ENCODE measurements around the gene CA5A.

The CA5A gene

DNA sequence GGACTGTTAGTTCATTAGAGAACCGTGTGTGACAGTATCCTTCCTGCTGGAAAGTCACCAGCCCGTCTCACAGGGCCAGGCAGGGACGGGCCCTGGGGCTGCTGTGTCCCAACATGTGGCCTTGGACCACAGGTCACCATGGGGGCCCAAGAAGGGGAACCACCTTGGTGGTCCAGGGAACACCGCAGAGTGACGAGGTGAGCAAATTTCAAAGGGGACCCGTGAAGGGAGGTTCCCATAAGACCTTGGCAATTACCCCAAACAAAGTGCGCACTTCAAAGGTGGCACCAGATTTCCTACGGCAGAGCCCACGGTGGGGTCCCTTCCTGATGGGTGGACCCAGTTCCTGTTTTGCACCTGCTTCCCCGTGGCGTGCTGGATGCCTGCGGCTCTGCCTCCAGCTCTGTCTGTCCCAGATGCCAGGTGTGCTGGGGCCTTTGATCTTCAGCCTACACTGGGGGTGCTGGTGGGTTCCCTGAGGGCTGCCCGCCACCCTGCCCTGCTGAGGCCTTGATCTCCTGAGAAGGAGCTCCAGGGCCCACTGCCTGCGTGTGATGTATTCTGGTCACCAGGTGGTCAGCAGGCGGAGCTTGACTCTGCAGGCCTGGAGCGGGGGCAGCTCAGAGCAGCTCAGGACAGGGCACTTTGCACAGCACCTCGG, 94.0 kb downstream of the CA5A start:
- H3K79me1 ChIP-seq (ENCODE audit: low read length): peaks cover 2% of the 10 kb centered on the region
- no peak overlapping the region for H2BK120ac ChIP-seq (ENCODE audit: insufficient read depth, low read length, poor library complexity)
- peaks cover 93% of the 10 kb centered on the region in 2 experiments for H3K36me3 ChIP-seq (ENCODE audit: control insufficient read depth in 1 of 2, insufficient read depth in 2 of 2, low read length in 2 of 2)
- no peak overlapping the region for H3K23ac ChIP-seq (ENCODE audit: low read length)
- H3K4me1 ChIP-seq (ENCODE audit: control insufficient read depth in 1 of 2, insufficient read depth in 2 of 2, low read length in 2 of 2): peaks cover 6 to 18% of the 10 kb centered on the region in 2 experiments
- no peak overlapping the region for H3K27ac ChIP-seq (ENCODE audit: low read depth, low read length)
- H3K79me2 ChIP-seq (ENCODE audit: control insufficient read depth, insufficient read depth, low read length, poor library complexity): peaks cover 7% of the 10 kb centered on the region
- DNase-seq: no peak
- no peaks in the 10 kb centered on the region for H3K27me3 ChIP-seq (ENCODE audit: insufficient read depth, low read length)
- H3K18ac ChIP-seq (ENCODE audit: low read length): peak overlapping the region; percentile 31
- no peak overlapping the region for H3K4me2 ChIP-seq (ENCODE audit: low read length)
- WGBS (ENCODE audit: extremely low coverage, insufficient coverage, insufficient read length): no CpG with 5 or more reads among the region's 17 CpGs
- no peak overlapping the region for H4K91ac ChIP-seq (ENCODE audit: low read depth, low read length)
- no peak overlapping the region for H4K12ac ChIP-seq (ENCODE audit: low read depth, low read length)
- no peak overlapping the region for H3K9ac ChIP-seq (ENCODE audit: low read length)
- H2AK5ac ChIP-seq (ENCODE audit: low read length): no peak overlapping the region
- no peak overlapping the region for H4K8ac ChIP-seq (ENCODE audit: low read depth, low read length)
- no peak overlapping the region for H3K4me3 ChIP-seq (ENCODE audit: low read depth, low read length)
- H2BK5ac ChIP-seq (ENCODE audit: low read depth, low read length, poor library complexity): no peak overlapping the region
- no peak overlapping the region for H3K14ac ChIP-seq (ENCODE audit: low read length)
- H2BK12ac ChIP-seq (ENCODE audit: low read length): no peak overlapping the region
- H3K4ac ChIP-seq (ENCODE audit: low read depth, low read length): no peak overlapping the region
- H2AFZ ChIP-seq (ENCODE audit: insufficient read depth, low read length, poor library complexity): no peak overlapping the region
- H3K9me3 ChIP-seq (ENCODE audit: insufficient read depth, low read depth, low read length): peaks cover 1% of the 10 kb centered on the region

DNA sequence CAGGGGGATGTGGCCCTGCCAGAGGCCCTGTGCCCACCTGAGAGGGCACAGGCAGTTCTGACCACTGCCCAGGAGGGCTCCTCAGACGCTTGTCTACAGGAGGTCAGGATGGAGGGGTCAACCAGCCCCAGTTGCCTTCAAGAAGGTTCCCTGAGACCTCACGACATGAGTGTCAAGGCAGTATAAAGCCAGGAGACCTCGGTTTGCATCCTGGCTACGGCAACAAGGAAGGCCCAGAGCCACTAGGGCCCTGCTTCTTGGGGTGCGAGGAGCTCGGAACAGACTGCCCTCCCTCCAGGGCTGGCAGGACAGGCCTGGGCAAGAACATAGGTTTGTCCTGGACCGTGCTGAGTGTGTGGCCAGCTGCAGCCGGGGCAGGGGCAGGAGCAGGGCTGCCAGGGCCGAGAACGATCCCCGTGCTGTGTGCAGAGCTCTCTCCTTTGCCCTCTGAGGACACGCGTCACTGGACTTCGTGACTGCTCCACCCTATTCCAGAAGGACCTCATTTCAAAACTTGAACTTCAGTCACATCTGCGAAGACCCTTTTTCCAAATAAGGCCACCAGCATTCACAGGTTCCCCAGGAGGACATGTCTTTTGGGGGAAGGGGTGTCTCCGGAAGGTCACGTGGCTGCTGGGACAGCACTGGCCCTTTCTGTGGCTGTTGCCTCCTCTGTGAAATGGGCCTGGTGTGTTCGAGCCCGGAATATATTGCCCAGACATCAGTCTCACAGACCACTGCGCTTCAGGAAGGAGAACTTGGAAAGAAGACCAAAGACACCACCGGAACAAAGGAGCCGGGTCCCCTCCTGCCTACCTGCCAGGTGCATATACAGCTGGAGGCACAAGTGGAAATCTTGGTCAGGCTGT, 94.8 kb downstream of the CA5A start:
- Histone ChIP-seq H3K9me3 (ENCODE audit: insufficient read depth, low read depth, low read length) (peaks cover 1% of the 10 kb centered on the region), H3K79me2 (ENCODE audit: control insufficient read depth, insufficient read depth, low read length, poor library complexity) (peaks cover 2% of the 10 kb centered on the region), H4K8ac (ENCODE audit: low read depth, low read length) (no peak overlapping the region), H3K79me1 (ENCODE audit: low read length) (peaks cover 2% of the 10 kb centered on the region), H3K9ac (ENCODE audit: low read length) (no peak overlapping the region), H3K18ac (ENCODE audit: low read length) (peak overlapping the region; percentile 8), H2AK5ac (ENCODE audit: low read length) (no peak overlapping the region), H2BK12ac (ENCODE audit: low read length) (no peak overlapping the region), H2BK120ac (ENCODE audit: insufficient read depth, low read length, poor library complexity) (no peak overlapping the region), H3K4me3 (ENCODE audit: low read depth, low read length) (no peak overlapping the region), H2AFZ (ENCODE audit: insufficient read depth, low read length, poor library complexity) (no peak overlapping the region), H3K4me2 (ENCODE audit: low read length) (no peak overlapping the region), H3K4ac (ENCODE audit: low read depth, low read length) (no peak overlapping the region), H3K27ac (ENCODE audit: low read depth, low read length) (no peak overlapping the region), H4K91ac (ENCODE audit: low read depth, low read length) (no peak overlapping the region), H3K4me1 (ENCODE audit: control insufficient read depth in 1 of 2, insufficient read depth in 2 of 2, low read length in 2 of 2) (peaks cover 6 to 18% of the 10 kb centered on the region in 2 experiments), H3K36me3 (ENCODE audit: control insufficient read depth in 1 of 2, insufficient read depth in 2 of 2, low read length in 2 of 2) (peaks cover 93% of the 10 kb centered on the region in 2 experiments), H4K12ac (ENCODE audit: low read depth, low read length) (no peak overlapping the region), H3K27me3 (ENCODE audit: insufficient read depth, low read length) (no peaks in the 10 kb centered on the region), H3K14ac (ENCODE audit: low read length) (no peak overlapping the region), H2BK5ac (ENCODE audit: low read depth, low read length, poor library complexity) (no peak overlapping the region), H3K23ac (ENCODE audit: low read length) (no peak overlapping the region)
- DNase-seq: no peak
- no CpG with 5 or more reads among the region's 22 CpGs for WGBS (ENCODE audit: extremely low coverage, insufficient coverage, insufficient read length)

DNA sequence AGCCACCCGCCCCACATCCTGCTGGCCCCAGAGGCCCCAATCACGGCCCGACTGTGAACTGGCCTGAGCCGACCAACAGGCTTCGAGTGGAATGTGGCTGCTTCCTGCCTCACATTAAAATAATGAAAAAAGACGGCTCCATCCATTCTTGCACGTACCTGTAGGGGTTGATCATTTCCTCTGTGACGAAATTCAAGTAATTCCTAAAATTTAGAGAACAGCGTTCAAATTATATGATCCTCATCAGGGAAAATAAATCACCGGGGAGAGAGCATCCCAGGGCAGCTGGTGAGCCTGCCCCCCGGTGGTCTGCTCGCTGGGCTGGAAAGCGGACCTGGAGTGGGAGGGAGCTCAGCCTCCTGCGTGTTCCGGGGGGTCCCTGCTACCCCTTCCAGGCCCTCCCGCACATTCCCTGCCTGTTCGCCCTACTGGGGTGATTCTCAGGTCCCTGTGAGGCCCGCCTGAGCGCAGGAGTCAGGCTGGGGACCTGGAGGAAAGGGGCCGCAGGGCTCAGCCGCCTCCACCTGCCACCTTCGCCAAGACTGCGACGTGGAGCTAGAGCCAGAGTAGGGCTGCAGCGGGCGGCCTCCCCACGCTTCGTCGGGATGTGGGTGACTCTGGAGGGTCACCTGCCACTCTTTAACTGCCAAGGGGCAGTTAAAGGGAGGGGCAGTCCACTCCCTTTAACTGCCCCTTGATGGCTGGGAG, 95.9 kb downstream of the CA5A start:
- no peak overlapping the region for H2BK120ac ChIP-seq (ENCODE audit: insufficient read depth, low read length, poor library complexity)
- peaks cover 1% of the 10 kb centered on the region for H3K9me3 ChIP-seq (ENCODE audit: insufficient read depth, low read depth, low read length)
- H3K14ac ChIP-seq (ENCODE audit: low read length): no peak overlapping the region
- no peak overlapping the region for H4K12ac ChIP-seq (ENCODE audit: low read depth, low read length)
- no CpG with 5 or more reads among the region's 29 CpGs for WGBS (ENCODE audit: extremely low coverage, insufficient coverage, insufficient read length)
- no peak overlapping the region for H2AFZ ChIP-seq (ENCODE audit: insufficient read depth, low read length, poor library complexity)
- no peaks in the 10 kb centered on the region for H3K27me3 ChIP-seq (ENCODE audit: insufficient read depth, low read length)
- peak overlapping the region; percentile 41 for H3K18ac ChIP-seq (ENCODE audit: low read length)
- no peak overlapping the region for H3K4me2 ChIP-seq (ENCODE audit: low read length)
- H2BK12ac ChIP-seq (ENCODE audit: low read length): no peak overlapping the region
- H3K4me1 ChIP-seq (ENCODE audit: control insufficient read depth in 1 of 2, insufficient read depth in 2 of 2, low read length in 2 of 2): peaks cover 6 to 18% of the 10 kb centered on the region in 2 experiments
- peaks cover 2% of the 10 kb centered on the region for H3K79me1 ChIP-seq (ENCODE audit: low read length)
- no peak overlapping the region for H3K4me3 ChIP-seq (ENCODE audit: low read depth, low read length)
- no peaks in the 10 kb centered on the region for H3K79me2 ChIP-seq (ENCODE audit: control insufficient read depth, insufficient read depth, low read length, poor library complexity)
- H3K4ac ChIP-seq (ENCODE audit: low read depth, low read length): peak overlapping the region; percentile 52
- H2AK5ac ChIP-seq (ENCODE audit: low read length): peak overlapping the region; percentile 41
- H3K27ac ChIP-seq (ENCODE audit: low read depth, low read length): no peak overlapping the region
- H2BK5ac ChIP-seq (ENCODE audit: low read depth, low read length, poor library complexity): peak overlapping the region; percentile 28
- H4K91ac ChIP-seq (ENCODE audit: low read depth, low read length): no peak overlapping the region
- no peak overlapping the region for H4K8ac ChIP-seq (ENCODE audit: low read depth, low read length)
- H3K23ac ChIP-seq (ENCODE audit: low read length): no peak overlapping the region
- H3K9ac ChIP-seq (ENCODE audit: low read length): no peak overlapping the region
- peak in 1 of 2 donors; percentile 40 for DNase-seq
- H3K36me3 ChIP-seq (ENCODE audit: control insufficient read depth in 1 of 2, insufficient read depth in 2 of 2, low read length in 2 of 2): peaks cover 93 to 94% of the 10 kb centered on the region in 2 experiments

- Histone ChIP-seq H3K14ac (ENCODE audit: low read length) (no peak overlapping the region), H2AK5ac (ENCODE audit: low read length) (no peak overlapping the region), H3K4me1 (ENCODE audit: control insufficient read depth in 1 of 2, insufficient read depth in 2 of 2, low read length in 2 of 2) (peaks cover 6 to 18% of the 10 kb centered on the region in 2 experiments), H3K18ac (ENCODE audit: low read length) (peak overlapping the region; percentile 41), H4K12ac (ENCODE audit: low read depth, low read length) (peak overlapping the region; percentile 48), H4K8ac (ENCODE audit: low read depth, low read length) (no peak overlapping the region), H3K79me1 (ENCODE audit: low read length) (peaks cover 2% of the 10 kb centered on the region), H2AFZ (ENCODE audit: insufficient read depth, low read length, poor library complexity) (no peak overlapping the region), H3K27ac (ENCODE audit: low read depth, low read length) (no peak overlapping the region), H4K91ac (ENCODE audit: low read depth, low read length) (no peak overlapping the region), H3K27me3 (ENCODE audit: insufficient read depth, low read length) (no peaks in the 10 kb centered on the region), H3K4me3 (ENCODE audit: low read depth, low read length) (no peak overlapping the region), H2BK120ac (ENCODE audit: insufficient read depth, low read length, poor library complexity) (no peak overlapping the region), H3K9ac (ENCODE audit: low read length) (no peak overlapping the region), H3K23ac (ENCODE audit: low read length) (no peak overlapping the region), H3K79me2 (ENCODE audit: control insufficient read depth, insufficient read depth, low read length, poor library complexity) (no peaks in the 10 kb centered on the region), H2BK12ac (ENCODE audit: low read length) (no peak overlapping the region), H3K4ac (ENCODE audit: low read depth, low read length) (peak overlapping the region; percentile 28), H3K9me3 (ENCODE audit: insufficient read depth, low read depth, low read length) (peaks cover 1% of the 10 kb centered on the region), H2BK5ac (ENCODE audit: low read depth, low read length, poor library complexity) (no peak overlapping the region), H3K36me3 (ENCODE audit: control insufficient read depth in 1 of 2, insufficient read depth in 2 of 2, low read length in 2 of 2) (peaks cover 95 to 97% of the 10 kb centered on the region in 2 experiments), H3K4me2 (ENCODE audit: low read length) (no peak overlapping the region)
- DNase-seq: no peak
- no CpG with 5 or more reads among the region's 34 CpGs for WGBS (ENCODE audit: extremely low coverage, insufficient coverage, insufficient read length)
These were observed 96.6 kb downstream of the CA5A start for GRCh38 chr16:87839542-87840270.
